Tibial artery (tissue), 4 donors: ENCODE data around the gene NFATC1.
A peak's percentile ranks its signal among the peaks of the same experiment; 100 is the strongest.

Source experiments
- DNase-seq, 2 donors: peaks; one replicate each; pipeline ENCODE4 v3.0.0-alpha.2; 2019
- H3K27ac ChIP-seq, 2 donors: fragments of 200-600 bp; sonication (generic) in 1 of 2; 1 replicate in 1 of 2; 2 replicates in 1 of 2; pipeline ENCODE4 v1.5.1; 2018 to 2019; ENCODE audit warnings: mild to moderate bottlenecking in 1 of 2
- H3K27me3 ChIP-seq, 2 donors: fragments of 200-600 bp; sonication (generic) in 1 of 2; one replicate each; pipeline versions ENCODE4 v1.5.1 to v1.6.0; 2016 to 2019
- H3K36me3 ChIP-seq, 3 donors: fragments of 200-600 bp; sonication (generic) in 2 of 3; one replicate each; pipeline ENCODE4 v1.5.1; 2016 to 2019; ENCODE audit warnings: mild to moderate bottlenecking in 2 of 3
- H3K4me1 ChIP-seq, 4 donors: fragments of 200-600 bp; sonication (generic) in 2 of 4; 1 replicate in 3 of 4; 2 replicates in 1 of 4; pipeline ENCODE4 v1.5.1; 2016 to 2019
- H3K4me3 ChIP-seq, 2 donors: fragments of 200-600 bp; sonication (generic) in 1 of 2; 1 replicate in 1 of 2; 2 replicates in 1 of 2; pipeline ENCODE4 v1.5.1; 2018 to 2019; ENCODE audit warnings: mild to moderate bottlenecking in 2 of 2
- H3K9me3 ChIP-seq, 3 donors: fragments of 200-600 bp; sonication (generic) in 1 of 3; one replicate each; pipeline ENCODE4 v1.5.1; 2016 to 2019
- intact Hi-C: fragments of 100-400 bp; cut with DNase I; formaldehyde crosslinking; loops from one replicate; pipeline ENCODE4 v1.15.0; 2023; ENCODE audit warnings: low total_unique reads
- TF ChIP-seq, protein P1 (sequence below), 2 experiments: fragments of 200-600 bp in 1 of 2; fragments of 450-650 bp in 1 of 2; IDR thresholded peaks; one replicate each; pipeline ENCODE4 v1.5.1; 2017 to 2019; ENCODE audit warnings: antibody characterized with exemption in 2 of 2, mild to moderate bottlenecking in 1 of 2, moderate library complexity in 1 of 2

The NFATC1 gene

DNA sequence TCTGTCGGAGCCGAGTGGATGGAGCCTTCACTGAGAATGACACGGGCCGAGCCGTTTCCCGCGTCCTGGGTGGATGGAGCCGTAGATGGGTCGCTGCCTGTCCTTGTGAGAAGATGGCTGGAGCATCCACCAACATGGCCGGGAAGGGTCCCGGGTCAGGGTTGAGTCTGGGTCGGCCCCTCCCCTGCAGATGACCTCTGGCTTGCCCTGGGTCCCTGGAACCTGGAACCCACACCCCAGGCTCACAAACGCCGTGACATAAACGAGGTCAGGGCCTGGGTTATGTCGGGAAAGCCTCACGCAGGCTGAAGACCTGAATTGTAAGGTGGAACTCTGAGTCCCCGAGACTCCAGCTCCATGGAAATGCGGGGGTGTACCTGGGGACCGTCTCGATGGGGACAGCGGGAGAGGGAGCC, 94.9 kb downstream of the NFATC1 start:
- intact Hi-C loops, result no loop called here
- no peak overlapping the region for H3K27ac ChIP-seq
- H3K9me3 ChIP-seq, result no peaks in the 10 kb centered on the region
- TF ChIP-seq, protein P1, sequence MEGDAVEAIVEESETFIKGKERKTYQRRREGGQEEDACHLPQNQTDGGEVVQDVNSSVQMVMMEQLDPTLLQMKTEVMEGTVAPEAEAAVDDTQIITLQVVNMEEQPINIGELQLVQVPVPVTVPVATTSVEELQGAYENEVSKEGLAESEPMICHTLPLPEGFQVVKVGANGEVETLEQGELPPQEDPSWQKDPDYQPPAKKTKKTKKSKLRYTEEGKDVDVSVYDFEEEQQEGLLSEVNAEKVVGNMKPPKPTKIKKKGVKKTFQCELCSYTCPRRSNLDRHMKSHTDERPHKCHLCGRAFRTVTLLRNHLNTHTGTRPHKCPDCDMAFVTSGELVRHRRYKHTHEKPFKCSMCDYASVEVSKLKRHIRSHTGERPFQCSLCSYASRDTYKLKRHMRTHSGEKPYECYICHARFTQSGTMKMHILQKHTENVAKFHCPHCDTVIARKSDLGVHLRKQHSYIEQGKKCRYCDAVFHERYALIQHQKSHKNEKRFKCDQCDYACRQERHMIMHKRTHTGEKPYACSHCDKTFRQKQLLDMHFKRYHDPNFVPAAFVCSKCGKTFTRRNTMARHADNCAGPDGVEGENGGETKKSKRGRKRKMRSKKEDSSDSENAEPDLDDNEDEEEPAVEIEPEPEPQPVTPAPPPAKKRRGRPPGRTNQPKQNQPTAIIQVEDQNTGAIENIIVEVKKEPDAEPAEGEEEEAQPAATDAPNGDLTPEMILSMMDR (IDR thresholded peaks at IDR 0.05), result no peak
- H3K27me3 ChIP-seq, result no peaks in the 10 kb centered on the region
- peaks cover 18 to 72% (median 67%) of the 10 kb centered on the region in 3 donors for H3K36me3 ChIP-seq
- DNase-seq, result peak; percentile 2 to 64
- H3K4me1 ChIP-seq, result peaks cover 0 to 14% (median 8%) of the 10 kb centered on the region in 4 donors
- no peak overlapping the region for H3K4me3 ChIP-seq

DNA sequence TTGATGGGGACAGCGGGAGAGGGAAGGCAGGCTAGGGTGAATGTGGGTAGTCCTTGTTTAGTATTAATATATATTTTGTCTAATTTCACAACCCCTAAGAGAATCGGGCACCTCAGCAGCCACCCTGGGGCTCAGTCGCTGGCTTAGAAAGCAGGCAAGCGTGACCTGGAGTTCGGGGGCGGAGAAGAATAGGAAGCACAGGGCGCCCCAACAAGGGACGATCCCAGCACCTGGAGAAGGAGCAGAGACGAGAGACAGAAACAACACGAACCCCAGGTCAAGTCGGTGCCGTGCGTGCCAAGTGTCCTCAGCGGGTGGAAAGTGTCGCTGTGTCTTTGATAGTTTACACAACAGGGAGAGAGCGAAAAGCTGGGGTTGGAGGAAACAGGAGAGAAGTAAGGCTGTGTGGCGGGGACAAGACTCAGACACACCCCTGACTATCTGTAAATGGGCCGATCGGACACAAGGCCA, 95.4 kb downstream of the NFATC1 start:
- H3K36me3 ChIP-seq, result peaks cover 18 to 72% (median 72%) of the 10 kb centered on the region in 3 donors
- no peak overlapping the region for H3K4me3 ChIP-seq
- H3K27me3 ChIP-seq, result no peaks in the 10 kb centered on the region
- H3K4me1 ChIP-seq, result peaks cover 0 to 9% (median 5%) of the 10 kb centered on the region in 4 donors
- DNase-seq, result peak in 1 of 2 donors; percentile 35
- H3K27ac ChIP-seq, result no peak overlapping the region
- no peaks in the 10 kb centered on the region for H3K9me3 ChIP-seq
- TF ChIP-seq, protein P1 (IDR thresholded peaks at IDR 0.05), result no peak
- intact Hi-C loops, result no loop called here

DNA sequence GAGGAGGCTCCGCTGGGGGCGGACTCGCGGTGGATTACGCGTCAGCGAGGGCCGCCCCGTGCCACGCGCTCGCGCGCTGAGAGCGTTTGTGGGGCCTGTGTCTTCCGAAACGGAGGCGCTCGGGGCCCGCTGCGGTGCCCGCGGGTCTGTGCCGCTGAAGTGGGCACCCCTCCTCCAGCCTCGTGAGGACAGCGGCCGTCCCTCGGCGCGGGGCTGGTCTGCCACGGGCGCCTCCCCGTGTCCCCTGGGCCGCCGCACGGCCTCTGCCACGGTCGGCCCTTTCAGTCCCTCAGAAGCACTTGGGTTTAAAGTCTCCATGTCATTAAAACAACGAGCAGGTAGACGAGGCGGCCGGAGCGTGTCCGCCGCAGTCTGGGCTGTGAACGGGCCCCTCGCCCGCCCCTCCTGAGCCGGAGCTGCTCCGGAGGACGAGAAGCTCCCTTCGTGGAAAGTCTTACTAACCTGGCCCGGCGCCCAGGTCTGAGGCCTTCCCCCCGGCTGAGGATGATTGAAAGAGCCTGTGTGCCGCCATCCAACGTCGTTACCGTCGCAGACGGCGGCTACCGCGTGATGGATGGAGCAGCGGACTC, 97.6 kb downstream of the NFATC1 start:
- DNase-seq, result peak in 1 of 2 donors; percentile 59
- TF ChIP-seq, protein P1 (IDR thresholded peaks at IDR 0.05), result no peak
- peaks cover 6 to 65% (median 60%) of the 10 kb centered on the region in 3 donors for H3K36me3 ChIP-seq

DNA sequence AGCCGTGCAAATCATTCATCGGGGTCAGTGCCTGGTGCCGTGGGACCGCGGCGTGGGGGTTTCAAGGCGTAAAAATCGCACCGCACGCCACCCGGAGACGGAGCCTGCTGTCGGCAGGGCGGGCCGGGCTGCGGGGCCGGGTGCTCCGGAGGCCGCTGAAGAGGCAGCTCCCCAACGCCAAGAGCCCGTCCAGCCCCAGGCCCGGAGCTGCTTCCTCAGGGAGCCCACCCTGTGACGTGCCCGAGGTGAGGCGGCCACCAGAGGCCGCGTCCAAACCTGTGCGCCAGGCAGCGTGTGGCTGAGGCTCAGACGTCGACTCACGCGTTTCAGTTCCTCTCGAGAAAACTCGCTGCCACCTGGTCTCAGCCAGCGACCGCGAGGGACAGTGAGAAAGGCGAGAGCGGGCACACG, 98.1 kb downstream of the NFATC1 start:
- no peaks in the 10 kb centered on the region for H3K27me3 ChIP-seq
- DNase-seq, result peak; percentile 16 to 57
- TF ChIP-seq, protein P1 (IDR thresholded peaks at IDR 0.05), result no peak
- no peaks in the 10 kb centered on the region for H3K4me1 ChIP-seq
- intact Hi-C loops, result no loop called here
- peaks cover 0 to 7% (median 0%) of the 10 kb centered on the region in 3 donors for H3K9me3 ChIP-seq
- peaks cover 6 to 60% (median 55%) of the 10 kb centered on the region in 3 donors for H3K36me3 ChIP-seq
- no peak overlapping the region for H3K27ac ChIP-seq
- H3K4me3 ChIP-seq, result no peak overlapping the region

More for the DNA sequence above, 97.6 kb downstream of the NFATC1 start:
- Histone ChIP-seq H3K9me3 (peaks cover 0 to 2% (median 0%) of the 10 kb centered on the region in 3 donors), H3K4me1 (no peaks in the 10 kb centered on the region), H3K4me3 (no peak overlapping the region), H3K27ac (no peak overlapping the region), H3K27me3 (no peaks in the 10 kb centered on the region)
- intact Hi-C loops, result no loop called here

DNA sequence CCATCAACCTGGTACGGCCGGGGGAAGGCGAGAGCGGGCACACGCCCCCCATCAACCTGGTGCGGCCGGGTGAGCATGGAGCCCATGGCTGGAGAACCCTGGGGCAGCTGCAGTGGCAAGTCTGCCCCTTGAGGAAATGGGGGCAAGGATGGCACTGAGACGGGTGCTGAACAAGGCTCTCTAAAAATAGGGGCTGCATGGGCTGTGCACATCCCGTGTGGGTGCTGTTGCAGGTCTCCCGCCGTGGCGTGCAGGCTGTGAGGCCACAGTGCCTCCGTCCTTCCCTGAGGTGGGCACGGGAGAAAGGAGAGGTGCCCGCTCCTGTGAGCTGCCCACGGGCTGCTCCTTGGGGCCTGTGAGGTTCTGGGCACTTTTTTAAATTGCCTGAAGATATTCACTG, 99.2 kb downstream of the NFATC1 start:
- Histone ChIP-seq H3K36me3 (peaks cover 6 to 51% (median 45%) of the 10 kb centered on the region in 3 donors), H3K27me3 (no peaks in the 10 kb centered on the region), H3K9me3 (peaks cover 0 to 10% (median 0%) of the 10 kb centered on the region in 3 donors), H3K4me3 (no peak overlapping the region), H3K4me1 (no peaks in the 10 kb centered on the region), H3K27ac (no peak overlapping the region)
- DNase-seq, result peak; percentile 13 to 27
- TF ChIP-seq, protein P1 (IDR thresholded peaks at IDR 0.05), result no peak
- intact Hi-C loops, result no loop called here
